Left lung (tissue), 10 donors: ENCODE results near the gene SNX30. TPM values are rescaled to one million over a fixed set of nuclear protein-coding genes. Genes with fewer than 3 reads are reported as not detected.

Experiments used
- ATAC-seq: fragments of 200-7000 bp; cut with Tn5 transposase; one replicate; pipeline ENCODE4 v1.9.1; 2020; ENCODE audit warnings: moderate library complexity
- DNase-seq, 4 donors: peaks; one replicate each; pipeline ENCODE4 v3.0.0-alpha.2; 2013 to 2020
- H3K27ac ChIP-seq, 2 donors: fragments of 200-600 bp; sonication (generic) in 1 of 2; one replicate each; pipeline versions ENCODE4 v1.5.0 to v1.8.0; 2020 to 2021
- H3K27me3 ChIP-seq, 2 donors: fragments of 200-600 bp; sonication (generic) in 1 of 2; one replicate each; pipeline versions ENCODE4 v1.5.0 to v1.8.0; 2020 to 2021
- H3K36me3 ChIP-seq, 2 donors: fragments of 200-600 bp; sonication (generic) in 1 of 2; one replicate each; pipeline versions ENCODE4 v1.5.0 to v1.8.0; 2020 to 2021
- H3K4me1 ChIP-seq, 2 donors: fragments of 200-600 bp; one replicate each; pipeline ENCODE4 v1.8.0; 2021
- H3K4me3 ChIP-seq, 2 donors: fragments of 200-600 bp; sonication (generic) in 1 of 2; one replicate each; pipeline versions ENCODE4 v1.5.0 to v1.8.0; 2020 to 2021; ENCODE audit warnings: mild to moderate bottlenecking in 1 of 2
- H3K9me3 ChIP-seq, 2 donors: fragments of 200-600 bp; sonication (generic) in 1 of 2; one replicate each; pipeline versions ENCODE4 v1.5.0 to v1.8.0; 2020 to 2021
- intact Hi-C, 2 donors: fragments of 100-400 bp; cut with DNase I; formaldehyde crosslinking; loops; one replicate each; pipeline versions ENCODE4 v1.11.2 to v1.14.2; 2022
- polyA plus RNA-seq, 6 donors: library from polyadenylated mRNA; unstranded; fragments of 120-200 nt; gene quantifications; one replicate each; pipeline ENCODE4 v1.2.1, GENCODE V29; 2013; ENCODE audit not compliant: insufficient read length in 6 of 6
- total RNA-seq, 2 donors: library from RNA; stranded (reverse); fragmentation: NEBNext Ultra II Directional; extraction: Animal tissue kit (Norgen Biotek cat#: 25700); gene quantifications; one replicate each; pipeline ENCODE4 v1.2.1, GENCODE V29; 2021
- TF ChIP-seq, protein P1 (sequence below), 2 donors: fragments of 200-600 bp; sonication (generic) in 1 of 2; IDR thresholded peaks; one replicate each; pipeline versions ENCODE4 v1.5.0 to v1.8.0; 2021; ENCODE audit warnings: antibody characterized with exemption in 2 of 2
- donor health status: DM: no; HTN: yes; CAD: no.
- donor health status: DM: no; HTN: no; CAD: no.

SNX30 gene
- total and polyA plus RNA-seq, 8 donors: 22.4 to 69.4 (median 34.6) TPM

DNA sequence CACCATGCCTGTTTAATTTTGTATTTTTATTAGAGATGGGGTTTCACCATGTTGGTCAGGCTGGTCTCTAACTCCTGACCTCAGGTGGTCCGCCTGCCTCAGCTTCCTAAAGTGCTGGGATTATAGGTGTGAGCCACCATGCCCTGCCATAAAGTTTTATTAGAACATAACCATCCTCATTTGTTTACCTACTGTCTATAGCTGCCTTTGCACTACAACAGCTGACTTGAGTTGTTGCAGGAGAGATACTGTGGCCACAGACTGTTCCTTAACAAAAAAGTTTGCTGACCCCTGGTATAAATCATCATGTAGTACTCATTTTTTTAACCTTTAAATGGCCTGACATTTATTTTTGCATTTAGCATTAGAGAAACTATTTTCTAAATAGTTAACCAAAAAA, 31.7 kb downstream of the SNX30 start:
- Histone ChIP-seq H3K27me3 (no peaks in the 10 kb centered on the region), H3K27ac (no peak overlapping the region), H3K4me3 (no peak overlapping the region), H3K9me3 (no peaks in the 10 kb centered on the region), H3K4me1 (peaks cover 4 to 15% of the 10 kb centered on the region in 2 donors), H3K36me3 (no peaks in the 10 kb centered on the region)
- DNase-seq (no peak), ATAC-seq (no peak)
- intact Hi-C loops: no loop called here
- TF ChIP-seq, protein P1, sequence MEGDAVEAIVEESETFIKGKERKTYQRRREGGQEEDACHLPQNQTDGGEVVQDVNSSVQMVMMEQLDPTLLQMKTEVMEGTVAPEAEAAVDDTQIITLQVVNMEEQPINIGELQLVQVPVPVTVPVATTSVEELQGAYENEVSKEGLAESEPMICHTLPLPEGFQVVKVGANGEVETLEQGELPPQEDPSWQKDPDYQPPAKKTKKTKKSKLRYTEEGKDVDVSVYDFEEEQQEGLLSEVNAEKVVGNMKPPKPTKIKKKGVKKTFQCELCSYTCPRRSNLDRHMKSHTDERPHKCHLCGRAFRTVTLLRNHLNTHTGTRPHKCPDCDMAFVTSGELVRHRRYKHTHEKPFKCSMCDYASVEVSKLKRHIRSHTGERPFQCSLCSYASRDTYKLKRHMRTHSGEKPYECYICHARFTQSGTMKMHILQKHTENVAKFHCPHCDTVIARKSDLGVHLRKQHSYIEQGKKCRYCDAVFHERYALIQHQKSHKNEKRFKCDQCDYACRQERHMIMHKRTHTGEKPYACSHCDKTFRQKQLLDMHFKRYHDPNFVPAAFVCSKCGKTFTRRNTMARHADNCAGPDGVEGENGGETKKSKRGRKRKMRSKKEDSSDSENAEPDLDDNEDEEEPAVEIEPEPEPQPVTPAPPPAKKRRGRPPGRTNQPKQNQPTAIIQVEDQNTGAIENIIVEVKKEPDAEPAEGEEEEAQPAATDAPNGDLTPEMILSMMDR (IDR thresholded peaks at IDR 0.05): no peak

- Histone ChIP-seq H3K4me1 (peaks cover 7 to 24% of the 10 kb centered on the region in 2 donors), H3K27ac (no peak overlapping the region), H3K36me3 (no peaks in the 10 kb centered on the region), H3K9me3 (no peaks in the 10 kb centered on the region), H3K27me3 (no peaks in the 10 kb centered on the region), H3K4me3 (no peak overlapping the region)
- DNase-seq: no peak
- TF ChIP-seq, protein P1 (IDR thresholded peaks at IDR 0.05): no peak
- ATAC-seq: peak; percentile 32
- intact Hi-C loops: no loop called here
These were observed 33.0 kb downstream of the SNX30 start for GRCh38 chr9:112783551-112783954.

GRCh38 chr9:112784020-112784785, 33.6 kb downstream of the SNX30 start:
- H3K36me3 ChIP-seq: no peaks in the 10 kb centered on the region
- ATAC-seq (peak; percentile 19), DNase-seq (peak in 1 of 4 donors; percentile 43)
- TF ChIP-seq, protein P1 (IDR thresholded peaks at IDR 0.05): no peak
- H3K4me1 ChIP-seq: peaks cover 12 to 30% of the 10 kb centered on the region in 2 donors
- no peak overlapping the region for H3K27ac ChIP-seq
- intact Hi-C loops: no loop called here
- H3K9me3 ChIP-seq: no peaks in the 10 kb centered on the region
- H3K4me3 ChIP-seq: no peak overlapping the region
- no peaks in the 10 kb centered on the region for H3K27me3 ChIP-seq

- Histone ChIP-seq H3K4me3 (no peak overlapping the region), H3K27ac (no peak overlapping the region), H3K36me3 (no peaks in the 10 kb centered on the region), H3K4me1 (peaks cover 16 to 40% of the 10 kb centered on the region in 2 donors), H3K9me3 (no peaks in the 10 kb centered on the region), H3K27me3 (no peaks in the 10 kb centered on the region)
- intact Hi-C loops: no loop called here
- ATAC-seq (no peak), DNase-seq (no peak)
- TF ChIP-seq, protein P1 (IDR thresholded peaks at IDR 0.05): no peak
These were observed 35.4 kb downstream of the SNX30 start for GRCh38 chr9:112785986-112786385.

DNA sequence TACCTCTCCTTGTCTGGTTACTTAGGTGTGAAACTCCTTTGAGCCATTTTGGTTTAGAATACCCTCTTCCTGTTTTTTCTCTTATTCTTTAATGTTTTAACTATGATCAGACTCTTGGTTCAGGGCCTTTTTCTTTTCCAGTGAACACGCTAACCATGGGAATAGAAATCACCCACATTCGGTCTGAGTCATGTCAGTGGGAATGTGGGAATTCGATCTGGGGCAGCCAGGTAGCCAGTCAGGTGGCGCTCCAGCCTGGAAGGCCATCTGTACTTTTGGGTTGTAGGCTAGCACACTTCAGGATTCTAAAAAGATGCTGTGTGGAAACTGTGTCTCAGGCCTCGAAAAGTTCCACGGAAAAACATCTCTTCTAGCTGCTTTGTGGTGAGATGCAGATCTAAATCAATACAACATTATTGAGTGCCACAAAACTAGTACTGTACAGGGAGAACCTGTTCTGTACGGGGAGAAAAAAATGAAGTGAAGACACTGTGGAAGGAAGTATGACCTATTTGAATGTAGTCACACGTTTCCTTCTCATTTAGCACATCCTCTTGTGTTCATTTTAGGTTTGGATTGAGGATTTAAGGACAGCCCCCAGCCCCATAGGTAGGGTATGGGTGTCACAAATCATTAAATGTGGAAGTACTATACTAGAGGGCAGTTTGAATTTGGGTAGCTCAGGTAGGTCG, 36.4 kb downstream of the SNX30 start:
- H3K4me3 ChIP-seq: no peak overlapping the region
- H3K9me3 ChIP-seq: no peaks in the 10 kb centered on the region
- no peak for DNase-seq
- H3K27ac ChIP-seq: peak overlapping the region; percentile 16 to 58
- intact Hi-C loops: no loop called here
- no peak for ATAC-seq
- H3K36me3 ChIP-seq: no peaks in the 10 kb centered on the region
- peaks cover 12 to 40% of the 10 kb centered on the region in 2 donors for H3K4me1 ChIP-seq
- TF ChIP-seq, protein P1 (IDR thresholded peaks at IDR 0.05): no peak
- H3K27me3 ChIP-seq: no peaks in the 10 kb centered on the region
